Activated CD4-positive, alpha-beta T cell treated with anti-CD3 and anti-CD28 coated beads, Interleukin-2, Interleukin-4, amounts not matched to agents 100 ng/mL and 50 ng/mL, durations not matched to agents 16 hours and 8 hours (primary cell): ENCODE measurements around the gene PLD5.
"Not testable (repeated sequence)": the region's sequence is repeated elsewhere in the genome, so short reads cannot be mapped to it uniquely, and the experiment has no call there.

ENCODE experiments used
- DNase-seq: peaks from one replicate; pipeline ENCODE4 v3.0.0-alpha.2; 2020; ENCODE audit warnings: low spot score

The PLD5 gene

DNA sequence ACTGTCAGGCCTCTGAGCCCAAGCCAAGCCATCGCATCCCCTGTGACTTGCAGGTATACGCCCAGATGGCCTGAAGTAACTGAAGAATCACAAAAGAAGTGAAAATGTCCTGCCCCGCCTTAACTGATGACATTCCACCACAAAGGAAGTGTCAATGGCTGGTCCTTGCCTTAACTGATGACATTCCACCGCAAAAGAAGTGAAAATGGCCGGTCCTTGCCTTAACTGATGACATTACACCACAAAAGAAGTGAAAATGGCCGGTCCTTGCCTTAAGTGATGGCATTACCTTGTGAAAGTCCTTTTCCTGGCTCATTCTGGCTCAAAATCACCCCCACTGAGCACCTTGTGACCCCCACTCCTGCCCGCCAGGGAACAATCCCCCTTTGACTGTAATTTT is 314.2 kb downstream of the PLD5 start:
- not testable (repeated sequence) for DNase-seq

DNA sequence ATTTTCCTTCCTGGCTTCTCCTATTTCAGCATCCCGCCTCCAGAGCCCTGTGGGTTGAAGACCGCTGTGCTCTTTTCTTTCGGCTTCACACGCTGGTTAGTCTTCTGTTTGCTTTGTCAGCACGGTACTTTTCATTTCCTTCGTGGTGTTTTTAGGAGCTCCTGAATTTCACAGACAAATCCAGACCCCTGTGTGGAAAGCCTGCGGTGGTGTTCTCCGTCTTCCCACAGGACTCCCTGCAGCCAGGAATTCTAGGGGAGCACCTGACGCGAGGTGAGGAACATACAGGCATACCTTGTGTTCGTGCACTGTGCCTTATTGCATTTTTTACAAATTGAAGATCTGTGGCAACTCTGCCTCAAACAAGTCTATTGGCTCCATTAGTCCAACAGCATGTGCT is 315.4 kb downstream of the PLD5 start:
- no peak for DNase-seq

DNA sequence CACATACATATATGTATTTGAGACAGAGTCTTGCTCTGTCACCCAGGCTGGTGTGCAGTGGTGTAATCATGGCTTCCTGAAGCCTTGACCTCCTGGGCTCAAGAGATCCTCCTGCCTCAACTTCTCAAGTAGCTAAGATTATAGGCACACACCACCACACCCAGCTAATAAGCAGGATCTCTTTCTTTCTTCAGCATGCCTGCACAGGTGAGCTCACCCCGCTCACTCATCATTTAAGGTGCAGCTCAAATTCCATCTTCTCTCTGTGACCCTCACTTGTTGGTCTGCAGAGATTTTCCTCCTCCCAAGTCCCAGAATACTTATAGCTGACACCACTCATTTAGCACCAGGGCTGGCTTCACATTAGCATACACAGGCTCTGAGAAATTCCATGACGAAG is 316.5 kb downstream of the PLD5 start:
- DNase-seq = no peak

DNA sequence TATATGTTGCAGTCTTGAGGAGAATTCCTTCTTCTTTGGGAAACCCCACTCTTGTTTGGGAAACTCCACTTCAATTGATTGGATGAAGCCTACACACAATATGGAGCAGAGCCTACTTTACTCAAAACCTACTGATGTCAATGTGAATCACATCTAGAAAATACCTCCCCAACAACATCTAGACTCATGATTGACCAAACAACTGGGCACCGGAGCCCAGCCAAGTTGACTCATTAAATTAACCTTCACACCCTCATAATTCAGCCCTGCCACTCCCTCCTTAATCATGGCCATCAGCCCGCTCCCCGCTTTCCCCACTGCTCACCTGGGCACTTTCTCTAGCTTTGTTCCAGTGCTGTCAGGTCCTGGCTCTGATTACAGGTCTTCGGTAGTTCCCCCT is 317.5 kb downstream of the PLD5 start:
- DNase-seq = no peak

DNA sequence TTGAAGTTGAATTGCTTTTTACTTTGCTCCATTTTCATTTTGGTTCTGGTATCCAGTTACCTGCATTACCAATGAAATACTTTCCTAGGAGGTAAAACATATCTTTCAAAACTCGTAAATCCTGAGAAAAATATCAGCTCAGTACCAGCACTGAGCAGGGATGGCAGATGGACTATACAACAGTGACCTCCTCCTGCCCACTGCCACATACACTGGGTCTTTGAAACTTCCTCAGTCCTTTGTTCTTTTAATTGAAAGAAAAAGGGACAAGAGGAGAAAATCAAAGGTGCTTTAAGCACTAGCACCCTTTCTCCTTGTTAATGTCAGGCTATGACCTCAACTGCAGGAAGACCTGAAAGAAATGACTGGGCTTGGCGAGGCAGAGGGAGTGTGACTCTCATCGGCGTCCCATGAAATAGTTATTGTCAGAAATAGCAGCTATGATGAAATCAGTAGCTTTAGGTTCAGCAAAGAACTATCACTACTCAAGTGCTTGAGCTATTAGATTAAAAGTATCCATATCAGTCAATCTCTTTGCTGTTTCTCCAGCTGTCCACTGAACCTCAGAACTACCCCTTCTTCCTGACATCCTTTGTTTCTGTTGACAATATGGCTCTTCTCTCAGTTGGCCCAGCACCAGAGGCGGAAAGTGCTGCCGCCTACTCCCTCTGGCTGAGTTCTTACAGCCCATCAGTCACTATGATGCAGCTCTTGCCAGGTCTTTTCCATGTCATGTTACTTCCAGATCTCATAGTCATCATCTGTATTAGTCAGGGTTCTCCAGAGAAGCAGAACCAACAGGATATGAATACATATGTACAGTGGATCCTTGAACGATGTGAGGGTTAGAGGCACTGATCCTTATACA is 318.6 kb downstream of the PLD5 start:
- DNase-seq = no peak

DNA sequence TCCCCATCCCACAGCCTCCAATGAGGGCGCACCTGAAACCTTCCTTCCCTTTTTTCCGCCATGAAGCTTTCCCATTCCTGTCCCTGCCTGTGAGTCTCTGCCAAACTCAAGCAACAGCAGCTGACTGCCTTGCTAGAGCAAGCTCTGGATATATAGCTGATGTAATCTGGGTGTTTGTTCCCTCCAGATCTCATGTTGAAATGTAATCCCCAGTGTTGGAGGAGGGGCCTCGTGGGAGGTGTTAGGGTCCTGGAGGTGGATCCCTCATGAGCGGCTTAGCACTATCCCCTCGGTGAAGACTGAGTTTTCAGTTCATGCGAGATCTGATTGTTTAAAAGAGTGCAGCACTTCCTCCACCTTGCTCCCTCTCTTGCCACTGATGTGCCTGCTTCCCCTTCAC is 321.2 kb downstream of the PLD5 start:
- no peak for DNase-seq

DNA sequence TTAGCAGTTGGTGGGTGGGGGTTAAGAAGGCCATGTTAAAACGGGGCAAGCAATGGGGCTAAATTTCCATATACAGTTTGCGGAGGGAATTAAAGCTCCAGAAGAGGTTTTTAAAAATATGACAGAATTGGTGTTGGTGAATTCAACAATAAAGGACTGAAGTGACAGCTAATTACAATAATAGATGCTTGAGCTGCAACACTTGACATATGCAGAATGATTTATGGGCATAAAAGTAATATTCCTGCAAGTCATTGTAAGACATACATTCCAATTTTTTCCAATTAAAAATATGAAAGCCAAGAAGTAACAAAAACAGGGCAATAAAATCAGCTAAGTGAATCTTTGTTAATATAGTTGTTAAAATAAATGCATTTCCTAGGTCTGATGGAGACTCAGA is 323.4 kb downstream of the PLD5 start:
- DNase-seq = no peak

DNA sequence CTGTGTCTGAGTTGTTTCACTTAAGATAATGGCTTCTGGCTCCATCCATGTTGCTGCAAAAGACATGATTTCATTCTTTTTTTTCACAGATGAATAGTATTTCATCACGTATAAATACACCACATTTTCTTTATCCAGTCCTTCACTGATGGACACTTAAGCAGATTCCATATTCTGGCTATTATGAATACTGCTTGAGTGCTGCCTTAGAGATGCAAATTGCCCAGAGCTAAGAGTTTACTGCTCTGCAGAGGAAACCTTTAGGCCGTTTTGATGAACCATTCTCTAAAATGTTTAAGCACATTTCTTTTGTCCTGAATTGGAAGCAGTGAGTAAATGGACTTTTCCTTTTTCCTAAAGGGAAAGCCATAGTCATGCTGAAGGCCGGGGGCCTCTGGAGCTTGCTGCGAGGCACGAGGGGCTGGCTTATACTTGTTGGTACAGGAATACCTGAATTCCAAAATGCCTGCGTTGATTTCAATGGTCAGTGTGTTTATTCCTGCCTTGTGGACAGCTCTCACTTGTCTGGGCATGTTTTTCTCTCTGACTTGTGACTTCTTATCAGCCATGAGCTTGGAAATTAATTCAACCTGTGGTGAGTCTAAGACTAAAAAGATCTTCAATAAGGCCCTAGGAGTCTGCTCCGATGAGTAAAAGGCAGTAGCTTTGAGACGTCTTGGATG is 324.6 kb downstream of the PLD5 start:
- DNase-seq = no peak

DNA sequence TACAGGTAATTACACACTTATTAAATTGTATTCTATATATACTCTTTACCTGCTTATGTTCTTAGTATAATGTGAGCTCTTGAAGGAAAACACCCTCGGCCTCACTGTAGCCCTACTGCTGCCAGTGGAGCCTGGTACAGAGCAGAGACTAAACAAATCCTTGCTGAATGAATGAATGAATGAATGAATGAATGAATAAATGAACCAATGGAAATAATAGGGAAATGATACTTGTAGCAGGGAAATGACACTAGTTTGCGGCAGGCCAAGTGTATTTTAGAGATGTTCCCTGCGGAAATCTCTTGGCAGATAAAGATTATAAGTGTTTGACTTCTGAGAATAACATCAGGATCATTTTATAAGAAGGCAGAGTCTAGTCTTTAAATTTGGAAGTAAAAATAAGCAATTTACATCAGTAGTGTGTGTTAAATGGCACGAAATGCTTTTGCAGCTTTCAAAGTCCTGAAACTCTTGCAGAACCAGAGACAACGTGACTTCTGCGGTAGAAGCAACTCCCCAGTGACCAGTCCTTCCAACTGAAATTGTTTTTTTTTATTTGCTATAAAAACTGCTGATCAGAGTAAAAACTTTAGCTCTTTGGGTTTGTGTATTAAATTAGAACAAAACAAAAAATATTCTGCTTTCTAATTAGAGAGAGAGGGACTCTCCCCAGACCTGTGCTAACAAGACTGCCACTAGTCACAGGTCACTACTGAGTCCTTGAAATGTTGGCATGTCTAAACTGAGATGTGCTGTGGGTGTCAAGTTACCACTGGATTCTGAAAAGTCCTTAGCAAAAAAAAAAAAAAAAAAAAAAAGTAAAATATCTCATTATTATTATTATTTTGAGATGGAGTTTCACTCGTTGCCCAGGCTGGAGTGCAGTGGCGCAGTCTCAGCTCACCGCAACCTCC is 326.3 kb downstream of the PLD5 start:
- no peak for DNase-seq

DNA sequence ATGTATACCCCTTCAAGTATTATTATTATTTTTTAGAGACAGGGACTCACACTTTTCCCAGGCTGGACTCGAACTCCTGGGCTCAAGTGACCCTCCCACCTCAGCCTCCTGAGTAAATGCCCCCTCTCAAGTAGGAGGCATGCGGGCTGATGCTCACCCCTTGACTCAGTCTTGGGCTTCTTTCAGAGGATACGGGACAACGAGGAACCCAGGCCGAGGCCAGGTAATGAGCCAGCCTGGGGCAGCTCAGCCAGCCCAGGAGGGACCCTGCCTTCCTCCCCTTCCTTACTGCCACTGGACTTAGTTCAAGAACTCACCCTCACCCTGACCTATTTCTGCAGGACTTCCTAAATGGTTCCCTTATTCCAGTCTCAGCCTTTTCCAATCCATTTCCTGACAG is 327.6 kb downstream of the PLD5 start:
- no peak for DNase-seq

DNA sequence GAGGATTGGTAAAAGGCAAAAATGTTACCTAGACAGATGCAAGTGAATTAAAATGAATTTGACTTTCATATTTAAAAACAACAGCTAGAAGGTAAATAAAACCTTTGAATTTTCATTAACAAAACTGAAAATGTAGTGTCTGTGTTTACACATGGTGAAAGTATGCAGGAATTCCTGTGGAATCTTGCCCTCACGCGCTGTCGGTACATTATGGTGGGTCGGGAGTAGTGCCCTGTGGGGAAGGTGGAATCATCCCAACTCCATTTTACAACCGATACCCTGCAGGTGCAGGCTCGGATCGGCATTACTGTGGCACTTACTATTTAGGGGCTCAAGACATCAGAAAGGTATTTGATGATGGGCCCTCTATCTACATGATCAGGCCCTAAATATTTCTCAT is 328.4 kb downstream of the PLD5 start:
- no peak for DNase-seq

DNA sequence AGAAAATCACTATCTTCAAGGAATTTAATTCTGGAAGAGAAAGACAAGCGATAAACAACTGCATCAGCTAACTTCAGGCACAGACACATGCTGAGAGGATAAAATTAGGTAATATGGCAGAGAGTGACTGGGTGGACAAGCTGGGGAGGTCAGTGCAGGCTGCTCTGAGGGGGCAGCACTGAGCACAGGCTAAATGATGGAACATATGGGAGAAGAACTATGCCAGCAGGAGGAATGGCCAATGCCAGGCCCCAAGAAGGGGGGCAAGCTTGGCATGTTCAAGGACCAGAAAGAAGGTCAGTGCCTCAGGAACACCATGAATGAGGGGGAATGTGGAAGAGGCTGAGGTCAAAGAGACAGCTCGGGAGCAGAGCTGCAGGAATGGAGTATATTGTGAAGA is 334.9 kb downstream of the PLD5 start:
- no peak for DNase-seq

DNA sequence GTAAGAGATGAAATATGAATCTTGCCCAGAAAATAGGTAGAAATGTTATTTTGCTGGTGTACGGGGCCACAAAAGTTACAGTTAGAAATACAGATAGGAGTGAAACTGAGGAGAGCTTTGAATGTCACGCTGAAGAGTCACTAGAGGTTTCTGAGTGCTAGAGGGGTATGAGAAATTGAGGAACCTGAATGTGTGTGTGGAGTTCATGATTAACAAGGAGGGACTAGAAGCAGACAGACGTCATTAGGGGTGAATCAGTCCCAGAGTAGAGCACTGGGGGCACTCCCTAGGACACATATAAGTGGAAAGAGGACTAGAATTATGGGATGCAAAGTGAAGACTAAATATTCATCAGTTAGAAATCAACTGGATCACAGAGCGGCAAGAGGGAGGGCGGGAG is 336.7 kb downstream of the PLD5 start:
- DNase-seq = no peak

DNA sequence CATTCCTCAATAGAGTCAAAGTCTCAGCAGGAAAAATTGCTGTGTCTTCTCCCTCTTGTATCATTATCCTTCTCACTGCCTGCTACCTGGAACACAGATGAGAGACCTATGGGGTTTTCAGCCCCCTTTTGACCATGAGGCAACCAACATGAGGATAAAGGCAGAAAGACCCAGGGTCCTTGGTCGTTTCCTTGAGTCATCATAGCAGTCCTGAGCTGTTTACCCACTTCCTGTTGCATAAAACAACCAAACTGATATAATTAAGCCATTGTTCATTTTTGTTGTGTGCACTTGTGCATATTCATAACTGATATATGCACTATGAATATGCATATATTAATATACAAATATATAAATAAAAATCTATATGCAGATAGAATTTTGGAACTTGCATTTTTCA is 337.3 kb downstream of the PLD5 start:
- no peak for DNase-seq

DNA sequence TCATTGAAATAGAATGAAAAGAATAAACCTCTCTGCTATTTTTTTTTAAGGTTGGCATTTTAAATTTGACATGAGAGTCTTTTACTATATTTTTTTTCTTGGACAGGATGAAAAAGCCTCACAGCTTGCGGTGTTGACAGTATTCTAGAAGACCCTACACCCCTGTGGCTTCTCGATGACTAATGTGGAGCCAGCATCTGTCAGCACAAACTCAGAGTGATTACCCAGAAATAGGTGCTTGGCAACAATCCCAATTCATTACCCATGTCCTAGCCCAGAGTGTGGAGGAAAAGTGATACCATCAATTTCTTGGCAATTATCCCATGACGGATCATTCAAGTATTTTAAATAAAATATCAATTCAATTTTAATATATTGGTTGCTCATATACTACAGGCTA is 338.8 kb downstream of the PLD5 start:
- DNase-seq = no peak

DNA sequence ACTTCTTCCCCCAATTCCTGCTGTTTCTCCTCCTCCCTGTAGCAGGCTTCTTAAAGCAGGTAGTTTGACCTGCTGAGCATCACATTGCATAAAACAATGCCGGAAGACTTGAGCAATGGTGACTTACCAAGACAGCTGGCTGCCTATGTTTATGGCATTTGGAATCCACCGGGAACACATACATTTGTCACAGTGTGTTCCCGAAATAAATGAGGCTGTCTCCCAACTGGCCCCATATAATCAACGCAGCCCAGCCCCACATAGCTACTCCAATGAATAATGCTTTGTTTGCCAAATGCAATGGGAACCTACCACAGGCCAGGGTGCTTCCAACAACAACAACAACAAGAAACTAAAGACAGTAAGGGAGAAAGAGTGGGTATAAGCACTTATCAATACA is 339.5 kb downstream of the PLD5 start:
- no peak for DNase-seq

DNA sequence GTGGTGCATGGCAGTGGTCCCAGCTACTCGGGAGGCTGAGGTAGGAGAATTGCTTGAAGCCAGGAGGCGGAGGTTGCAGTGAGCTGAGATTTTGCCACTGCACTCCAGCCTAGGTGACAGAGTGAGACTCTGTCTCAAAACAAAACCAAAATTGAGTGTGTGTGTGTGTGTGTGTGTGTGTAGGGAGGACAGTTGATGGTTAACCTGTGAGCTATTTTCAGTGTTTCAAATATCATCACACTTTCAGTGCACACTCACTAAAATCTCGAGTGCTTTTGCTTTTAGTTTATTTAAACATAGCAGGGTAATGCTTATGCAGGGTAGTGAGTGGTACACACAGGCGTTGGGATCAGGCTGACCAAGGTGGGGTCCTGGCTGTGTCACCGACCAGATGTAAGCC is 344.7 kb downstream of the PLD5 start:
- not testable (repeated sequence) for DNase-seq

DNA sequence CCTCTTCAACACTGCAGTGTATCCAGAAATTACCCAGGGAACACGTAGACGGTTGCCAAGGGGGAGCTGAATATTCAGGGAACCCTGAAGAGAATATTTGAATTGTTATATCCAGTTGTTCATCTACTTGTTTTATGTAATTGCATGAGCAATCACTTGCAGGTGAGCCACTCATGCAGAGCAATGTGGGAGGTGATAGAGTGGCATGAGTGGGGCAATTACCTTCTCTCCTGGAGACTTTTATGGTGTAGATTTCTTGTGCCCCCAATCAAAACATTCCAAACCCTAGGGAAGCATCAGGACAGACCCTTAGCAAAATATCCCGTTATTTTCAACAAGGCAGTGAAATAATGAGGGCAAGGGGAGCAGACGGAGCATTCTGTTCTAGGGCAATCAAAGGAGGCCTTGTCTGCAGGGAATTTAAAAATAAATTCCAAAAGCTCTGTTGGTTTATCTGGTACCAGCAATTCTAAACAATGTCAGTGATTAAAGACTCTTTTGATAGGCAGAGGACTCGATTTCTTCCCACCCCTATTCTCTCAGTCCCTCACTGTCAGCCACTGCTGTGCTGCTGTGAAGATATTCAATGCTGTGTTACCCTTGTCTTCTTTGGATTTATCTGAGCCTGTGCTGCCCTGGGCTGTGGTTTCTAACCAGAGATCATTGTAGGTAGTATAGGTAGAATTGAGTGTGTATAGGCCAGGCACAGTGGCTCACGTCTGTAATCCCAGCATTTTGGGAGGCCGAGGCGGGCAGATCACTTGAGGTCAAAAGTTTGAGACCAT is 345.4 kb downstream of the PLD5 start:
- no peak for DNase-seq

DNA sequence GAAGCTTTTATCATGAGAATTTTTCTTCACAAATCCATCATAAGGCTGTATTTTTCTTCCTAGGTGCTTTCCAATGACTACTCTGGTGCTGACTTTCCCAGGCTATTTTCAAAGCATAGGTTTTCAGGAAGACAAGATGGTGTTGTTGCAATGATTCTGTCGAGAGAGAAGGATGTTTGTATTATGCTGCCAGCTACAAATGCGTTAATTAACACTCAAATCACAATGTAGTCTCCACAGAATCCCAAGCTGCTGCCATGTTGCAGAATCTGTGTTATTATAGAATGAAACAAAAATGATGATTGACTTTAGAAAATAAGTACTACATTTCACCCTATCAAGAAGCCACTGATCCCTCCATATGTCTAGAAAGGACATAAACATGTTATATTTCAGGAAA is 346.1 kb downstream of the PLD5 start:
- DNase-seq = no peak

DNA sequence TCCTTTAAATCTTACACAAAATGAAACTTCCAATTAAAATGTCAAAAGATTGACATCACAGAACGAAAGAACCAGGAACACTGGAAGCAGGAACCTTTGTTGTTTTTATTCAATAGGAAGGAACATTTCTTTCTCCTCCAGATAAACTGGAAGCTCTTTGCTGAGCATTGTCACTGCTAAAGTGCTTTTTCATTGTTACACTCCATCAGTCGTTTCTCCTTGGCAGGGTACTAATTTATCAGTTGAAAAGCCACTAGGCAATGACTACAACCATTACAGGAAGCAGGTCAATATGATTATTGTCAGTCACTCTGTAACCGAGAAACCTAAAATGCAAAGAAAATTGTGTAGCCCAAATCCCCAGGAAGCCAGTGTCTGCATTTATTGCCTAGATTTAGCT is 362.4 kb downstream of the PLD5 start:
- DNase-seq = no peak

DNA sequence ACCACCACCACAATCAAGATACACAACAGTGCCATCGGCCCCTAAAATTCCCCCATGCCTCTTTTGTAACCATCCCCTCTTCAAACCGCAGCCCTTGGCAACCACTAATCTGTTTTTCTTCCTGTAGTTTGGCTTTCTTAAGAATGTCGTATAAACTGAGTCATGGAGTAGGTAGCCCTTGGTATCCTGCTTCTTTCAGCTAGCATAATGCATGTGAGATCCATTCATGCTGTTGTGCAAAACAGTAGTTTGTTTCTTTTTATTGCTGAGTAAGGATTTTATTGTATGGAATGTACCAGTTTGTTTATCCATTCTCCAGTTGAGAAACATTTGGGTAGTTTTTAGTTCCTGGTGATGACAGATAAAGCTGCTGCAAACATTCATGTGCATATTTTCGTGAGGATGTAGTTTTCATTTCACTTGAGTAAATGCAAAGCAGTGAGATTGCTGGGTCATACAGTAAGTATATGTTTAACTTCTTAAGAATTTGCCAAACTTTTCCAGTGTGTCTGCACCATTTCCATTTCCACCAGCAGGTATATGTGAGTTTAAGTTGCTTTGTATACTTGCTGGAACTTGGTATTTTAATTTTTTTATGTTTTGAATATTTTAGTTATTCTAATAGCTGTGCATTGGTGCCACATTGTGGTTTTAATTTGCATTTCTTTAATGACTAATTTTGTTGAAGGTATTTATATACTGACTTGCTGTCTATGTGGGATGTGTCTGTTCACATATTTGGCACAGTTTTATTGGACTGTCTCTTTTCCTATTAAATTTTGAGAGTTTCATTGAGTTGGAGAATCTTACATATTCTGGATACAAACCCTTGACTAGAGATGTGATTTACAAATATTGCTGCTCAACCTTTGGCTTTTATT is 377.2 kb downstream of the PLD5 start:
- DNase-seq = no peak
